Stomach (tissue), 4 donors: Measurements from ENCODE around the gene PCBP3.

Experiments used
- POLR2A ChIP-seq, 4 donors: fragments of 450-650 bp; IDR thresholded peaks; one replicate each; pipeline ENCODE4 v1.6.1; 2016; ENCODE audit warnings: antibody characterized with exemption in 4 of 4, control low read depth in 2 of 4, mild to moderate bottlenecking in 1 of 4, moderate library complexity in 1 of 4
- POLR2AphosphoS5 ChIP-seq, 3 donors: sonication (generic); formaldehyde crosslinking; IDR thresholded peaks; one replicate each; pipeline ENCODE4 v1.6.1; 2016; ENCODE audit warnings: antibody characterized with exemption in 3 of 3
- TF ChIP-seq, protein P1 (sequence below), 7 experiments: fragments of 450-650 bp in 4 of 7; fragments of 200-600 bp in 3 of 7; sonication (generic) in 3 of 7; IDR thresholded peaks; one replicate each; pipeline ENCODE4 v1.5.1; 2016 to 2019; ENCODE audit warnings: antibody characterized with exemption in 7 of 7, control low read depth in 2 of 7, mild to moderate bottlenecking in 1 of 7

GRCh38 chr21:45923146-45923545 is 279.6 kb downstream of the PCBP3 start:
- no peak for TF ChIP-seq POLR2A (IDR thresholded peaks at IDR 0.05)
- TF ChIP-seq, protein P1, sequence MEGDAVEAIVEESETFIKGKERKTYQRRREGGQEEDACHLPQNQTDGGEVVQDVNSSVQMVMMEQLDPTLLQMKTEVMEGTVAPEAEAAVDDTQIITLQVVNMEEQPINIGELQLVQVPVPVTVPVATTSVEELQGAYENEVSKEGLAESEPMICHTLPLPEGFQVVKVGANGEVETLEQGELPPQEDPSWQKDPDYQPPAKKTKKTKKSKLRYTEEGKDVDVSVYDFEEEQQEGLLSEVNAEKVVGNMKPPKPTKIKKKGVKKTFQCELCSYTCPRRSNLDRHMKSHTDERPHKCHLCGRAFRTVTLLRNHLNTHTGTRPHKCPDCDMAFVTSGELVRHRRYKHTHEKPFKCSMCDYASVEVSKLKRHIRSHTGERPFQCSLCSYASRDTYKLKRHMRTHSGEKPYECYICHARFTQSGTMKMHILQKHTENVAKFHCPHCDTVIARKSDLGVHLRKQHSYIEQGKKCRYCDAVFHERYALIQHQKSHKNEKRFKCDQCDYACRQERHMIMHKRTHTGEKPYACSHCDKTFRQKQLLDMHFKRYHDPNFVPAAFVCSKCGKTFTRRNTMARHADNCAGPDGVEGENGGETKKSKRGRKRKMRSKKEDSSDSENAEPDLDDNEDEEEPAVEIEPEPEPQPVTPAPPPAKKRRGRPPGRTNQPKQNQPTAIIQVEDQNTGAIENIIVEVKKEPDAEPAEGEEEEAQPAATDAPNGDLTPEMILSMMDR (IDR thresholded peaks at IDR 0.05): peak in 5 of 7 experiments; percentile 63 to 91 (median 82)
- no peak for TF ChIP-seq POLR2AphosphoS5 (IDR thresholded peaks at IDR 0.05)
